ENCODE data around the gene SRCAP. TPM values are rescaled to one million over a fixed set of nuclear protein-coding genes. Genes with fewer than 3 reads are reported as not detected.

Gene SRCAP
- total RNA-seq, 1 experiment from 2014 or later = 60.7 TPM

- peaks cover 100% of the 10 kb centered on the region for H3K36me3 Mint-ChIP-seq (ENCODE audit: insufficient read depth, unreplicated experiment)
- H3K27ac Mint-ChIP-seq (ENCODE audit: low read depth, unreplicated experiment) = peak overlapping the region; percentile 78
- BruUV-seq (replicated peaks) = no TSS peak
- POLR2A ChIA-PET = interaction anchor here (1.2 to 1.4 kb wide), 2 partner anchors 8 to 17 kb away, joined by 3 to 5 read pairs; partner anchors contain the start of gene SRCAP
- DNase-seq (ENCODE audit: unreplicated experiment) = peak; percentile 30
- TF ChIP-seq CTCF (IDR thresholded peaks at IDR 0.05; ENCODE audit: unreplicated experiment) = no peak
- H3K9me3 Mint-ChIP-seq (ENCODE audit: unreplicated experiment) = no peaks in the 10 kb centered on the region
- intact Hi-C loops (cut with micrococcal nuclease) = no loop called here
- peaks cover 37% of the 10 kb centered on the region for H3K4me1 Mint-ChIP-seq (ENCODE audit: insufficient read depth, unreplicated experiment)
- H3K27me3 Mint-ChIP-seq (ENCODE audit: insufficient read depth, unreplicated experiment) = no peaks in the 10 kb centered on the region
- CTCF ChIA-PET = interaction anchor here (0.6 kb wide), 1 partner anchor 186 kb away, joined by 3 read pairs; no protein-coding TSS in a partner anchor
- H3K4me3 Mint-ChIP-seq (ENCODE audit: unreplicated experiment) = peak overlapping the region; percentile 19
Measured at GRCh38 chr16:30715750-30716445, 16.9 kb downstream of the SRCAP start.

GRCh38 chr16:30720086-30720485 lies 21.1 kb downstream of the SRCAP start:
- intact Hi-C loops (cut with micrococcal nuclease) = no loop called here
- Mint-ChIP-seq H3K36me3 (ENCODE audit: insufficient read depth, unreplicated experiment) (peaks cover 91% of the 10 kb centered on the region), H3K4me3 (ENCODE audit: unreplicated experiment) (no peak overlapping the region), H3K27me3 (ENCODE audit: insufficient read depth, unreplicated experiment) (no peaks in the 10 kb centered on the region), H3K27ac (ENCODE audit: low read depth, unreplicated experiment) (no peak overlapping the region), H3K4me1 (ENCODE audit: insufficient read depth, unreplicated experiment) (peaks cover 18% of the 10 kb centered on the region), H3K9me3 (ENCODE audit: unreplicated experiment) (no peaks in the 10 kb centered on the region)
- DNase-seq (ENCODE audit: unreplicated experiment) = no peak
- TF ChIP-seq CTCF (IDR thresholded peaks at IDR 0.05; ENCODE audit: unreplicated experiment) = no peak
- POLR2A ChIA-PET = interaction anchor here (0.8 kb wide), 1 partner anchor 14 kb away, joined by 3 read pairs; no protein-coding TSS in a partner anchor
- BruUV-seq (replicated peaks) = no TSS peak
- CTCF ChIA-PET = no interaction called here

- ChIA-PET CTCF (no interaction called here), POLR2A (no interaction called here)
- H3K27ac Mint-ChIP-seq (ENCODE audit: low read depth, unreplicated experiment) = peak overlapping the region; percentile 51
- BruUV-seq (replicated peaks) = no TSS peak
- no peak for DNase-seq (ENCODE audit: unreplicated experiment)
- H3K27me3 Mint-ChIP-seq (ENCODE audit: insufficient read depth, unreplicated experiment) = no peaks in the 10 kb centered on the region
- peaks cover 91% of the 10 kb centered on the region for H3K36me3 Mint-ChIP-seq (ENCODE audit: insufficient read depth, unreplicated experiment)
- no peak overlapping the region for H3K4me3 Mint-ChIP-seq (ENCODE audit: unreplicated experiment)
- intact Hi-C loops (cut with micrococcal nuclease) = no loop called here
- peaks cover 12% of the 10 kb centered on the region for H3K4me1 Mint-ChIP-seq (ENCODE audit: insufficient read depth, unreplicated experiment)
- no peak for TF ChIP-seq CTCF (IDR thresholded peaks at IDR 0.05; ENCODE audit: unreplicated experiment)
- no peaks in the 10 kb centered on the region for H3K9me3 Mint-ChIP-seq (ENCODE audit: unreplicated experiment)
Measured at GRCh38 chr16:30720694-30721093, 21.7 kb downstream of the SRCAP start.

GRCh38 chr16:30721167-30721566 lies 22.2 kb downstream of the SRCAP start:
- Mint-ChIP-seq H3K36me3 (ENCODE audit: insufficient read depth, unreplicated experiment) (peaks cover 91% of the 10 kb centered on the region), H3K4me3 (ENCODE audit: unreplicated experiment) (no peak overlapping the region), H3K27ac (ENCODE audit: low read depth, unreplicated experiment) (peak overlapping the region; percentile 51), H3K9me3 (ENCODE audit: unreplicated experiment) (no peaks in the 10 kb centered on the region), H3K4me1 (ENCODE audit: insufficient read depth, unreplicated experiment) (peaks cover 8% of the 10 kb centered on the region), H3K27me3 (ENCODE audit: insufficient read depth, unreplicated experiment) (no peaks in the 10 kb centered on the region)
- ChIA-PET POLR2A (interaction anchor here (1.2 kb wide), 1 partner anchor 19 kb away, joined by 4 read pairs; a partner anchor contains a TSS), CTCF (interaction anchor here (1.1 to 1.6 kb wide), 2 partner anchors 18 to 124 kb away, joined by 3 to 10 read pairs; no protein-coding TSS in a partner anchor)
- DNase-seq (ENCODE audit: unreplicated experiment) = no peak
- TF ChIP-seq CTCF (IDR thresholded peaks at IDR 0.05; ENCODE audit: unreplicated experiment) = no peak
- BruUV-seq (replicated peaks) = no TSS peak
- intact Hi-C loops (cut with micrococcal nuclease) = no loop called here
